Stimulated activated CD4-positive, alpha-beta T cell treated with anti-CD3 and anti-CD28 coated beads, Interleukin-4, amount 100 ng/mL, for 4 hours (primary cell): ENCODE results near the gene ELMO2.

ENCODE experiments used
- DNase-seq, 2 experiments: peaks; one replicate each; pipeline ENCODE4 v3.0.0-alpha.2; 2020

The ELMO2 gene

GRCh38 chr20:46406200-46406985, at the start of gene ELMO2:
TSS of gene ELMO2 (minus strand) at chr20:46406615. CDS start at chr20:46394482, 12,133 bp downstream.
- peak; percentile 94 to 96 for DNase-seq

GRCh38 chr20:46455729-46456128, 49.3 kb upstream of the ELMO2 start:
- DNase-seq = no peak

GRCh38 chr20:46446851-46447250, 40.4 kb upstream of the ELMO2 start:
- no peak for DNase-seq

- DNase-seq = no peak
Measured at GRCh38 chr20:46439837-46440236, 33.4 kb upstream of the ELMO2 start.

- no peak for DNase-seq
Measured at GRCh38 chr20:46438156-46438750, 31.8 kb upstream of the ELMO2 start.

- DNase-seq = no peak
Measured at GRCh38 chr20:46435146-46435545, 28.7 kb upstream of the ELMO2 start.

GRCh38 chr20:46434597-46434996, 28.2 kb upstream of the ELMO2 start:
- DNase-seq = no peak

- no peak for DNase-seq
Measured at GRCh38 chr20:46433051-46433450, 26.6 kb upstream of the ELMO2 start.

GRCh38 chr20:46430921-46431712, 24.7 kb upstream of the ELMO2 start:
- no peak for DNase-seq

- no peak for DNase-seq
Measured at GRCh38 chr20:46427384-46427783, 21.0 kb upstream of the ELMO2 start.

- no peak for DNase-seq
Measured at GRCh38 chr20:46423882-46424482, 17.6 kb upstream of the ELMO2 start.

- DNase-seq = no peak
Measured at GRCh38 chr20:46423342-46423741, 16.9 kb upstream of the ELMO2 start.

GRCh38 chr20:46420878-46421277, 14.5 kb upstream of the ELMO2 start:
- no peak for DNase-seq

- DNase-seq = no peak
Measured at GRCh38 chr20:46419882-46420281, 13.5 kb upstream of the ELMO2 start.

- no peak for DNase-seq
Measured at GRCh38 chr20:46416839-46417238, 10.4 kb upstream of the ELMO2 start.

GRCh38 chr20:46416421-46416820, 10.0 kb upstream of the ELMO2 start:
- DNase-seq = no peak

GRCh38 chr20:46415773-46416172, 9.4 kb upstream of the ELMO2 start:
- DNase-seq = no peak

GRCh38 chr20:46414608-46415007, 8.2 kb upstream of the ELMO2 start:
- no peak for DNase-seq

- DNase-seq = no peak
Measured at GRCh38 chr20:46411637-46412036, 5.2 kb upstream of the ELMO2 start.

- no peak for DNase-seq
Measured at GRCh38 chr20:46408281-46408731, 1.9 kb upstream of the ELMO2 start.

- no peak for DNase-seq
Measured at GRCh38 chr20:46407671-46407996, 1.2 kb upstream of the ELMO2 start.

GRCh38 chr20:46406986-46407670, 713 bp upstream of the ELMO2 start:
- peak; percentile 90 to 96 for DNase-seq

GRCh38 chr20:46402331-46402811, 4.0 kb downstream of the ELMO2 start:
- DNase-seq = no peak
